HG03135 (cell line): Measurements from ENCODE around the gene ATP10B.
"Not testable (repeated sequence)": the region's sequence is repeated elsewhere in the genome, so short reads cannot be mapped to it uniquely, and the experiment has no call there.

Experiments used
- ATAC-seq: cut with Tn5 transposase; IDR thresholded peaks from one replicate; pipeline ENCODE4 v1.9.1; 2021; ENCODE audit warnings: mild to moderate bottlenecking, moderate library complexity; ENCODE audit not compliant: unreplicated experiment

The ATP10B gene

DNA sequence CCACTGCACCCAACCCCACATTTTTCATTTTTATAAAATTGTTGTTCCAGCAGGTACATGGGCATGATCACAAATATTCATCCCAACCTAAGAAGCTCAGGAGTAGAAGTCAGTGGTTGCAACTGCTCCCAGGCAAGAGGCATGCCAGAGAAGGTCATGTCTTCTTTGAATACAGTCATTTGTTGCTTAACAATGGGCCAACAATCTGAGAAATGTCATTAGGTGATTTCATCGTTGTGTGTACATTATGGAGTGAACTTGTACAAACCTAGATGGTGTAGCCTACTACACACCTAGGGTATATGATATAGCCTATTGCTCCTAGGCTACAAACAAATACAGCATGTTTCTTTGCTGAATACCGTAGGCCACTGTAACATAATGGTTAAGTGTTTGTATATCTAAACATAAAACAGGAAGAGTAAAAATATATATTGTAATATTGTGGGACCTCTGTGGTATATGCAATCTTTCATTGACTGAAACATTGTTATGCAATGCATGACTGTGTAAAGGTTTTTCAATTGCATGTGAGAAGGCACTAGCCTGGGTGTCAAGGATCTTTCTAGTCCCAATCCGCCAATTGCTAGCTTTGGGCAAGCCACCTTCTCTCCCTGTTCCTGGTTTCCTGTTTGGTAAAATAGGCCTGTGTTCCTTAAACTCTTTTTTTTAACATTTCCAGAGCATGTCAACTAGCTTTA is 27.6 kb downstream of the ATP10B start:
- ATAC-seq: no peak

DNA sequence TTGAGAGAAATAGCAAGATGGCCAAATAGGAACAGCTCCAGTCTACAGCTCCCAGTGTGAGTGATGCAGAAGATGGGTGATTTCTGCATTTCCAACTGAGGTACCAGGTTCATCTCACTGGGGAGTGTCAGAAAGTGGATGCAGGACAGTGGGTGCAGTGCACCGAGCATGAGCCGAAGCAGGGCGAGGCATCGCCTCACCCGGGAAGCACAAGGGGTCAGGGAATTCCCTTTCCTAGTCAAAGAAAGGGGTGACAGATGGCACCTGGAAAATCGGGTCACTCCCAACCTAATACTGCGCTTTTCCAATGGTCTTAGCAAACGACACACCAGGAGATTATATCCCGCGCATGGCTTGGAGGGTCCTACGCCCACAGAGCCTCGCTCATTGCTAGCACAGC is 39.0 kb downstream of the ATP10B start:
- ATAC-seq: not testable (repeated sequence)

DNA sequence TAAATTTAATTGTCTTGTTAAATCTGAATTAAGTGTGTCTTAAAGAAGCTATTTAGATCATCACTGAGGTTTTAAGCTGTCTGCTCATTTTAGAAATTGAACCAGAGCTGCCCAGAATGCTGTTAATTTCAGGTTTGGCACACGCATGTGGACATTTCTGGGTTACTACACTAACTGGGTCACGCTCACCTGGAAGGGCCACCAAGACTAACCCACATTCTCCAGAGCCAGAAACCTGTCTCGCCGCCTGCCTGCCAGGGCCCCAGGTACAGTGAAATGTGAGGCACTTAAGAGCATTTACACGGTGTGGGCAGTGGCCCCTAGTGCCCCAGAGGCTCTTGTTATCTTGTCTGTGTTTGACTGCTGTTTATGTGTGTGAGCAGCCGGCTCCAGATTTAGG is 46.6 kb downstream of the ATP10B start:
- no peak for ATAC-seq

DNA sequence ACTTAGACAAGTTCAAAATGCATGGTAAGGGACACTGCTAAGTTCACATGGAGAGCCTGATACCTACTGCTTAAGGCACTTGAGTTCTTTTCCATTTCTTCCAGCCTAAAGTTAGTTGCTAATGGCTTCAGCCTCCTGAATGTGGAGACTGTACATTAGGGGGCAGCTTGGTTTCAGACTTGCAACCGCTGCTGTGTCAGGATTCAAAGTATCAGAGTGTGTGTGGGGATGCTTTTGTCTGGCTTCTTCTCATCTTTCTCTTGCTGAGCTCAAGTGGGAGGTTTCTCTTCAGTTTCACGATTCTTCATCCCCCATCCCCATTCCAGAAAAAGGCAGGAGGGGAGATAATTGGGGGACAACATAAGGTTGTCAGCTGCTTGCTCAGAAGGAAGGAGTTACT is 49.4 kb downstream of the ATP10B start:
- no peak for ATAC-seq

DNA sequence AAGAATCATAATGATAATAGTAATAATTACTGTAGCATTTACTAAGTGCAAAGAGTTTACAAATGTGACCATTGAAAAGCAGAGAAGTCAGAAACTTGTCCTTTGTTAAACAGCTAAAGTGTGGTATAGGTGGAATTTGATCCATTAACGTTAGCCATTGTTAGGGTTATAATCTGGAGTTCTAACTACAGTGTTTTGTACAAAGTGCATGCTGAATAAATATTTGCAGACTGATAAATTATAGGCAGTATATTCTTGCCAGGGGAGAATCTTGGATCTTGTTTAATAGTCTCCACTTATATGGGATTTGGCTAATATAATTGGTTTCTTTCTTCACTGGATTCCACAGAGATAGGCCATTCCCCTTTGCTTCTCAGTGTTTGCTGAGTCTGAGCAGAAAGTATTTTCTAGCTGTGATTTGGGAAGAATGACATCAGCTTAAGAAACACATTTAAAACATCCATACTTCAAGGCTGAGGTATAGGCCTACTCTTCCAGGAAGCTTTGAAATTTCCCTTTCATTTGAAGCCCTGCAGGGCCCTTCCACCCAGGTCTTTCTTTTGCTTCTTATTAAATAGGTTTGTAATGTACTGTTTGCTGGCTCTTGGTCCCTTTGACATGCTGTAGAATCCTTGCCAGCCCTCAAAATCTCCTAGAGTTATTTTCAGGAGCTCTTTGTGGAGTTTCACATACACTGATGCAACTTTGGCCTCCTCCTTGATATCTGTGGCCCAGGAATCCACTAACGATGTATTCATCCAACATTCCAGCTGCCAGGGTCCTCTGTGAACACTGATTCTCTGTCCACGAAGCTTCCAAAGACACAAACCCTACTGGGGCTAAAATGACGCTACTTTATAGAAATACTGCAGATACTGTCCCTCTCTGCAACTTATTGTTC is 51.4 kb downstream of the ATP10B start:
- ATAC-seq: no peak

DNA sequence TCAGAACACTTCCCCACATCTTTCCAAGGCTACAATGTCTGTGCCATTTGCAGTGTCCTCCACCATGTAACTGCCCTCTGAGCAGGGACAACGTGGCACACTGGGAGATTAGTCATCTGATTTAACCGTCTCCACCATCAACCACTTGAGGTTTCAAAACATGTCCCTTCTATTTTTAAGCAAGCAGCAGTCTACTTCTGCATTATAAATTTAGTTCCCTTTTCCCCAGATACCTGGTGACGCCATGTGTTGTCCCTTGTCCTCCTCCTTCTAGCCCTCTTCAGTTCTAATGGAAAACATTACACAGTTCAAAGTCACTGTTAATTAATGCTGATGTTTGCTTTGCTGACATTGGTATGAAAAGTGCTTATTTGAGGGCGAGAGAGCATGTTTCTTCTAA is 52.8 kb downstream of the ATP10B start:
- ATAC-seq: peak; percentile 65

DNA sequence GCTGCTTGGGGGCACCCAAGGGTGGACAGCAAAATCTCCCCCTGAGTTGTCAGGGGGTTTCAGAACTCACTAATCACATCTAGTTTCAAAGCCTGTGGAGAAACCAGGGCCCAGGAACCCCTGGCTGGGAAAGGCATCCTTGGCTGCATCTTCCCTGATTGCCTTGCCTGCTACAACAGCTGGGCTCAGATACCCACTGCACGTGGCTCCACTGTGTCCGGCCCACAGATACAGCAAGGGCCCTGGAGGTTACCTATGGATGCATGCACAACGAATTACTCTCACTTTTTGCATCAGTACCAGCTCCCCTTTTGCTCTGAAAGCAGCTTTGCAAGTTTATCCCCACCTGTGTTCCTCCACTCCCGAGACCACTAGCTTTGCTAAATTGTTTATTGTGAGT is 55.0 kb downstream of the ATP10B start:
- ATAC-seq: no peak

DNA sequence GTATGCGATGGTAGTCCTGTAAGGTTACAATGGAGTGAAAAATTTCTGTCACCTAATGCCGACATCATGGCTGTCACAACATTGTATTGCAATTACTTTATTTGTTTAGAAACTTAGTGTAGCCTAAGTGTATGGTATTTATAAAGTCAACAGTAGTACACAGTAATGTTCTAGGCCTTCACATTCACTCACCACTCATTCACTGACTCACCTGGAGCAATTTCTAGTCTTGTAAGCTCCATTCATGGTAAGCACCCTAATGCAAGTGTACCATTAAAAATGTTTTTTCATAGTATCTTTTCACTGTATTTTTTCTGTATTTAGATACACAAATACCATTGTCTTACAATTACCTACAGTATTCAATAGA is 58.5 kb downstream of the ATP10B start:
- ATAC-seq: no peak

DNA sequence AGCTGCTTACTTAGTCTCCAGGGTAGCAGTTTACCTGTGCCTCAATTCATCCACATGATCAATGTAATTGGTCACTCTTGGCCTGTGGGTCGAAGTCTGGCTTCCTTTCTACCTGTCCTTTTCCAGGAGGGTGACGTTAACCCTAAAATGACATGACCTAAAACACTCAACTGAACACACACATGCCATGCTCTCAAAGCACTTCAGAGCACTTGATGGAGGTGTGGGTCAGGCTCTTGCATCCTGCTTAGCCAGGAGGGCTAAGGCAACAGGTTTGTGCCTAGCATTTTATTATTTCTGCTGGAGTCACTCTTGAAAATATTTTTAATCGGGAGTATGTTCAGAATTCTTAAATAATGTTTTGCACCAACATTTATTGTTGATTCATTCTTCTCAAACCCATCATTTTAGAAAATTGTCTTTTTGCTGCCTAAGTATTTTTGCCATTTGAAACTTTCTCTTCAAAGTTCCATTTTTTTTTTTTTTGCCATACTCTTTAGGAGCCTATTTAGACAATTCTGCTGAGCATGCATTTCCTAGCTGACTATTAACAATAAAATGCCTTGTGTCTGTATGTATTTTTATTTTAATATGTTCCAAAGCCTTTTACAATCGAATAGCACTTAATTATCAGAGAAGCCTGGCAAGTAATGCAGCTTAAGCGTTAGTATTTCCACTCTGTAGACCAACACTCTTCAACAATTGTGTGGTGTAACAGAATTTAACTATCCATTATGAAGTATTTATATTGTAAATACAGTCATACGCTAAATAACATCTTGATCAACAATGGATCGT is 59.1 kb downstream of the ATP10B start:
- no peak for ATAC-seq

DNA sequence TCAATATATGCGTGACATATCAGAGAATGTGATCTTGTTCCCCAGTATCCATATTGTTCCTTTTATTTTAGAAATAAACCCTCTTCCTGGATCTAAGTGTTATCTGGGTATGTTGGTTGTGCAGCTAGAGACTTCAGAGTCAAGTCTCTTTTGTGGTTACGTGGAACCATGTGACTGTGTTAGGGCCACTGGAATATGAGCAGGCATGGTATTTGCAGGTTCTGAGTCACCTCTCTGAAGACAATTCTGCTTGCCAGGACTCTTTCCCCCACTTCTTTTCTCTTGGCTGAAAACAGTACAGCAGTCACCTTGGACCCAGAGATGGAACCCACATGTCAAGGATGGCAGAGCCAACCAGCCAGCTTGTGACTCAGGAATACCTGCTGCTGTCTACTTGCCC is 59.7 kb downstream of the ATP10B start:
- ATAC-seq: no peak

DNA sequence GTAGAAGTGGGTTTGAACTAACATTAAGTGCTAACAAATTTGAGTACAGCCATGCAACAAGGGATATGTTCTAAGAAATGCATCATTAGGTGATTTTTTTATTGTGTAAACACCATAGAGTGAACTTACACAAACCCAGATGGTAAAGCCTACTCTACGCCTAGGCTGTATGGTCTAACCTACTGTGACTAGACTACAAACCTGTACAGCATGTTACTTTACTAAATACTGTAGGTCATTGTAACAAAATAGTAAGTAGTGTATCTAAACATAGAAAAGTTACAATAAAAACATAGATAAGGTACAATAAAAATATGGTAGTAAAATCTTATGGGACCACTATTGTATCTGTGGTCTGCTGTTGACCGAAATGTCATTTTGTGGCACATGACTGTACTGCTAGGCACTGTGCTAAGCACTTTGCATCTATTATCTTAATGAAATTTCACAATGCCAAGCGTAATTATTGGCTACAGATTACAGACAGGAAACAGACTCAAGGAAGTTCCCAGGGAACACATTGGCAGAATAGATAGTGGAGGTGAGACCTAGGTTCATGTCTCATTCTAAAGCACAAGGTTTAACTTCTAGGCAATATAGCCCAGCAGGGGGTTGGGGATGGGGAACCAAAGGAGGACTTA is 62.7 kb downstream of the ATP10B start:
- ATAC-seq: no peak

DNA sequence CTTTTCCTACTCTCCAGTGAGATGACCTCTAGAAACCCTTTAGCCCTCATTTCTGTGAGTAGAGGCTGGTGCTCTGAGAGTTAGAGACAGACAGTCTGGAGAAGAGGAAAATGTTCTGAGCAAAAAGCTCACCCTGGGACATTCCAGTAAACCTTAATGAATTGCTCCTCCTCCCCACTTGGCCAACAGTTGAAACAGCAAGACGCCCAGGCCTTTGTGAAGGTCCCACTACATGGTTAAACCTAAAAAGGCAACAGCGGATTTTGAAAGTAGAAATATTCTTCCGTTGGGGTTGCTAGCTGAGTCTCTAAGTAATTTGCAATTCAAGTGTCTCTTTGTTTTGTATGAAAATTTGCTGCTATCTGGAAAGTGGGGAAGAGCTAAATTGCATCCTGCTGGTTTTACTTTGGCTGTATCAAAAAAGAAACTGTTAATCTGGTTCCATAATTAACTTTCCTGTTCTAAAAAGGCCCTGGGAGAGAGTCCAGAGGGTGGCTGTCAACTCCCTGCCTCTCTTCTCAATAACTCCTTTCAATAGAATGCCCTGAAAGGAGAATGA is 63.8 kb downstream of the ATP10B start:
- no peak for ATAC-seq

DNA sequence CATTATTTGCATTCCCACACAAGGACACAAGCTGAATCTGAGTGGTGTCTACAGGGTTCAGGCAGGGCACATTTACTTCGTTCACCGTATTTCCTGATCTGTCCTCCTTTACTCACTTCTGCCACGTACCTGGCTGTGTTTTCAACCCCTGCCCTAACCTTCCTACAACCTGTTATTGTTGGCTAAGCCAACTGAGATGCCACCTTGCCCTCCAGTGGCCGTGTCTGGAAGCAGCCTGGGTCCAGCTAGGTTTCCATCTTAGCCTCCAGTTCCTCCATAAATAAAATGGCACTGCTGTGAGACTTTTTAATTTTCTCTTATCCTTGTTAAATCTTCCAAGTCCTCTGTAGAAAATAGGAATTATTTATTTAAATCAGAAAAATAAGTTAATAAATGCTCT is 64.8 kb downstream of the ATP10B start:
- no peak for ATAC-seq

DNA sequence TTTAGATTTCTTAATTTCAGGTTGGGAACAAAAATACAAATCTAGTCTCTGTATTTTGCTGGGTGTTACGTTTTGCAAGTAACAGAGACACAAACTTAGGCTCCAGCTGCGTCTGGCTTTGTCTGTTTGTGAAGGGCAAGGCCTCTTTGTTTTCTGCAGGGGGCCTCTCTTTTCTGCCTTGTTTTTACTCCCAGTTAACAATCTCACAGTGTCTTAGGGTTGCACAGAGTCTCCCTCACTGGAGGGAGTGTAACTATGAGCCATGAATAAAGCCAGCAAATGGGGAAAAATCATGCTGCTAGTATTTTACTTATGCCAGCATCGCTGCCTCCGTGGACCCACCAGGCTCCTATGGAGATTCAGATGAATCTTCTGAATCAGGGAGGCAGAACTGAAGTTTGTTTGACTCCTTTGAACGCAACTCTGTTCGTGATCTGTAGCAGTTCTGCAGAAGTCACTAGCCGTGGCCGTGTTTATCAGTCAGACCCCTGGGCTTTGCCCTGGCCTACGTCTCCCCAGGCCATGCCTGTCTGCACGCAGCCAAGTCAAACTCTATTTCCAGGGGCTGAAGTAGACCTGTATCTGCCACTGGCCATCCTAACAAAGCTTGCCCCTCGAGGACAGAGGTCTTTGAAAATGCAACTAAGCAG is 77.2 kb downstream of the ATP10B start:
- ATAC-seq: no peak

DNA sequence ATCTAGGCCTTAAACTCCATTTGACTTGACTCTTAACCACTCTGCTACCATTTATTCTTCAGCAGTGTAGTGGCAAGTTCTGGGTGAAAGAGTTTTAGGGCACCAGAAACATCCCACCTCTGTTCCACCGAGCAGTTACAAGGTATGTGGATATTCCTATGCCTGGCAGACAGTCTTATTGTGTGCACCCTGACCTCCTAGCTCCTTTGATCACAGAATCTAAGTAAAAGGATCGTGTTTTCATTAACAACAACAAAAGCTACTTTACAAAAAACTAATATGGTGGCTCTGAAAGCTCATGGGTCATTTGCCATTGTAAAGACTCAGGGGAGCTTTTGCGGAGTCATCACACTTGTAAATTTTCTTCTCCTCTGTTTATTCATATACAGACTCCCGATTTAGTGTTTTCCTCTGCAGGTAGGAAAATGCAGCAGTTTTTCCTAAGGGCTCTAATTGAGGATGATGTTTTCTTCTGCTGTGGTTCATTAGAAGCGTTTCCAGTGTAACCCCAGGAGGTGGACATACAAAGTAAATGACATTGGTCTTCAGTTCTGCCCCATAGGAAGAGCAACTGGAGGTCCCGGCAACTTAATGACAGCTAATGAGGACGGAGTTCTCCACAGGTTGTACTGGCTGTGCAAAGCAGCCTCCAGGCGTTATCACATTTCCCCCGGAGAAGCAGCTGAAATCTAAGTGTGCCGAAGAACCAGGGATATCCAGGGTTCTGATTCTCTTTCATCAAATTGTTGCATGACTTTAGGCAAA is 78.2 kb downstream of the ATP10B start:
- ATAC-seq: no peak

DNA sequence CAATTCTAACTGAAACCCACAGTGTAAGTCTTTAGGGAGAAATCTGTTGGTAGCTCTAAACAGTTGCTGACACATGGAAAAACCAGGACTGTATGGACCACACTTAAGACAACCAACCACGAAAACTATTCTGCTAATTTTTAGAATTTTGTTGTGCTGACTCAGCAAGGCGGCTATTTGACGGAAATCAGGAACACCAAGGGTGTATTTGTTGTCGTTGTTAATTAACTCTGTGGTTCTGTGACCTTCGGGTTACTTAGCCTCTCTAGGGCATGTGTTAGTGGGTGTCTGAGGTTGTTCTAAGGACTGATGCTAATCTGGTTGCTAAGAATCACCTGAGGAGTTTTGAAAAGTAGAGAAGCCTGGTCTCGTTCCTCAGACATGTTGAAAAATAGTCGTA is 79.2 kb downstream of the ATP10B start:
- no peak for ATAC-seq

DNA sequence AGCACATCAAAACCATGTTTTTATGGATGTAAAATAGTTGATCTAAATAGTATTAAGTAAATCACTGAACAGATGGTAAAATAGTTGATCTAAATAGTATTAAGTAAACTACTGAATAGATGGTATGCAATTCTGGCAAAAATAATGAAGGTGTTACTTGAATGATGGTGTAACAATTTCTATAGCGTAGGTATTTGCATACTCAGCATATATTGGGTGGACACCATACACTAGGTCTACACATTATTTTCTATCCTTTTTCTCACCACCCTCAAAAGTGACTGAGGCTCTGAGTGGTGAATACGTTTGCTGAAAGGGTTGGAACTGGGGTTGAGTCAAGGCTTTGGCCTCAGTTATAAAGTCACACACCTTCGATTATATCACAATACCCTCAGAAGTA is 81.3 kb downstream of the ATP10B start:
- ATAC-seq: no peak

DNA sequence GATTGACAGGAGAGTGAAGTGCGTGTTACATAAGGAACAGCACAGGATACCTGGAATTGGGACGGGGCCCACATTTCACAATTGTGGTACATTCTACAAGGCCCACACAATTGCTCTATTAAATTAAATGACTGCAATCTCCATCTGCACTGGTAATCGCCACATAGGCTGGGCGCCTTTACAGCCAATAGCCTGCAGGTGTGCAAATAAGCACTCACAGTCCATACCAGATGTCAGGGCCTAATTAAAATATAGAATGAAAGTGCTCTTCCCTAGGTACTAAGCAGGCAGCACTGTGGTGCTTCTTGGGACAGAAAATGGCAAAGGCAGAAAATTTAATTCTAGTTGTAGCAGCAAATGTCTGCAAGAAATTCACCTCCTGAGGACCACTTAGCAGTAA is 82.7 kb downstream of the ATP10B start:
- ATAC-seq: no peak

DNA sequence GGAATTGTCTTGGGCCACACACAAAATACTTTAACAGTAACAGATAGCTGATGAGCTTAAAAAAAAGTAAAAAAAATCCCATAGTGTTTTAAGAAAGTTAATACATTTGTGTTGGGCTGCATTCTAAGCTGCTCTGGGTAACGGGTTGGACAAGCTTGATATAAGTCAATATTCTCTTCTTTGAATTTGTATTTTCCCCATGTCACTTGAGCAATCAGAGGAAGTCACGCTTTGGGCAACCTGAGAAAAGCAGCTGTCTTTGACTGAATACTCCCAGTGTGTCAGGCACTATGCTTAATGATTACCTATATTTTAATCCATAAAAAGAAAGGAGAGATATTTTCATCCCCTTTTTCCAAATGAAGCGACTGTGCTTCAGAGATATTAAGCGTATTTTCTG is 84.9 kb downstream of the ATP10B start:
- ATAC-seq: no peak

DNA sequence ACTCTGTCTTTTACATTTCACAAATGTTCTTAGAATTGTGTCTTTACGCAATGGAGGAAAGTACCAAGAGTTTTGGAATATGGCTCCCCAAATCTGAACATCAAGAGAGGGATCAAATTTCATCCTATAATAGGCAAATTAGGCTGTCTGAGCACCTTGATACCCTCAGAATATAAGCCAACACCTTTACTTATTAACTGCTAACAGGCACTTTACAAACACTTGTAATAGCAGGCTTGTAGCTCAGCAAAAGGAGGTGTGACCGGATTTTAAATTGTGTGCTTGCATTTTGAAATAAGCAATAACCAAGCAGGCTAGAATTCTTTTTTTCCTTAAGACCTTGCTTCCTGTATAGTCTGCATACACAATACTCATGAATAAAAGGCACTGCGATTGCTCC is 92.0 kb downstream of the ATP10B start:
- ATAC-seq: no peak
